GM12874 (cell line): ENCODE measurements around the gene ATP7B.

ENCODE experiments used
- TF ChIP-seq, protein P1 (sequence below): IDR thresholded peaks from 2 replicates; pipeline ENCODE4 v1.5.1; 2011; ENCODE audit warnings: low read depth, mild to moderate bottlenecking, control low read depth, low read length, moderate library complexity; ENCODE audit not compliant: insufficient read depth

Gene ATP7B

DNA sequence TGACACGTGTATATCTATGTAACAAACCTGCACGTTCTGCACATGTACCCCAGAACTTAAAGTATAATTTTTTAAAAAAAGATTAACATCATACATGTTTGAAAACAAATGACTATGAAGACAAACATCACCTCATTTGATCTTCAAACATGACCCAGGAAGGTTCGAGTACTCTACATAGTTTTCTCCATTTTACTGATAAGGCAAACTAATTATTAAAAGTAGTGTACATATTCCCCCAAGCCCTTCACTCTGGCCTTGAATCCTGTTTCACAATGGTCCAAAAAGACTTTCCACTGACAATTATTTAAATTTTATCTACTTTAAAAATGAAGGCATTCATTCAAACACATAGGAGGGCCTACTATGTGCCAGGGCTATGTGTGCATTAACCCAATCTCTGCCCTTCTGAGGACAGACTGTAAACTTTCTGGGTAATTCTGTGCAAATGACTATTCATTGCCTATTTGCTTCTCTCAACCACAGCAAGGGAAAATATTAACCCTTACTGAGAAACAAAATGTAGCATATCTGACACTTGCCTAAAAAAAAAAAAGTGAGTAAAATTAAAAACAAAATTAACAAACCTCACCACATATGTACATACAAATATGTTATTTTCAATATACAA is 22.1 kb downstream of the ATP7B start:
- TF ChIP-seq, protein P1, sequence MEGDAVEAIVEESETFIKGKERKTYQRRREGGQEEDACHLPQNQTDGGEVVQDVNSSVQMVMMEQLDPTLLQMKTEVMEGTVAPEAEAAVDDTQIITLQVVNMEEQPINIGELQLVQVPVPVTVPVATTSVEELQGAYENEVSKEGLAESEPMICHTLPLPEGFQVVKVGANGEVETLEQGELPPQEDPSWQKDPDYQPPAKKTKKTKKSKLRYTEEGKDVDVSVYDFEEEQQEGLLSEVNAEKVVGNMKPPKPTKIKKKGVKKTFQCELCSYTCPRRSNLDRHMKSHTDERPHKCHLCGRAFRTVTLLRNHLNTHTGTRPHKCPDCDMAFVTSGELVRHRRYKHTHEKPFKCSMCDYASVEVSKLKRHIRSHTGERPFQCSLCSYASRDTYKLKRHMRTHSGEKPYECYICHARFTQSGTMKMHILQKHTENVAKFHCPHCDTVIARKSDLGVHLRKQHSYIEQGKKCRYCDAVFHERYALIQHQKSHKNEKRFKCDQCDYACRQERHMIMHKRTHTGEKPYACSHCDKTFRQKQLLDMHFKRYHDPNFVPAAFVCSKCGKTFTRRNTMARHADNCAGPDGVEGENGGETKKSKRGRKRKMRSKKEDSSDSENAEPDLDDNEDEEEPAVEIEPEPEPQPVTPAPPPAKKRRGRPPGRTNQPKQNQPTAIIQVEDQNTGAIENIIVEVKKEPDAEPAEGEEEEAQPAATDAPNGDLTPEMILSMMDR = no peak

DNA sequence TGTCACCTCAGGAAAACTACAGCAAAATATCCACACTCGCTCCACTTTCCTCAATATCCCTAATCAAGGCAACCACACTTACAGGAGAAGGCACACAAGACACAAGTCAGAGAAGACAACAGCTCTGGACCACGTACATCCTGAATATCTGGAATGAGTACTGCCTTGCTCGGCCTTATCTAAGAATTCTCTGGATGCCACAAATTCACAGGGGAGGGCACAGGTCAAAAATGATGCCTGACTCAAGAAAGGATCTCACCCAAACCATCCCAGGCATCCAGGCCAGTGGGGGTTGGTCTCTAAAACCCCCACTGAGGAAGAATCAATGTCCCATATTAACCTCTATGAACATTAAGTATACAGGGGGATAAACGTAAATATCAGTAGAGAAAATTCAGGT is 29.9 kb downstream of the ATP7B start:
- TF ChIP-seq, protein P1 = no peak

DNA sequence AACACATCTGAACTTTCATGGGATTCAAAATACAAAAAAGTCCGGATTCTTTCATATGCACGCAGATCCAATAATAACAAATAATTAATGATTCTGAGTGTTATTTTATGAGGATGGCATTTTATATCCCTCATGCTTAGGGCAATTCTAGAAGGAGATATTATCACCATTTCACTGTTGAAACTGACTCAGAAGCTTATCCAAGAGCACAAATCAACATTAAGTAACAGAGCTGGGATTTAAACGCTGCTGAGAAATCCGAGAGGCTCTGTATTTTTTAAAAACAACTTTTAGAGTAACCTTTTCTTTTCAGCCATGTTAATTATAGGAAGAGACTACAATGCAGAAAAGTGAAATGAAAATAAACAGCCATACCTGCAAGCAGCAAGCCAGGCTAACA is 30.3 kb downstream of the ATP7B start:
- TF ChIP-seq, protein P1 = no peak

DNA sequence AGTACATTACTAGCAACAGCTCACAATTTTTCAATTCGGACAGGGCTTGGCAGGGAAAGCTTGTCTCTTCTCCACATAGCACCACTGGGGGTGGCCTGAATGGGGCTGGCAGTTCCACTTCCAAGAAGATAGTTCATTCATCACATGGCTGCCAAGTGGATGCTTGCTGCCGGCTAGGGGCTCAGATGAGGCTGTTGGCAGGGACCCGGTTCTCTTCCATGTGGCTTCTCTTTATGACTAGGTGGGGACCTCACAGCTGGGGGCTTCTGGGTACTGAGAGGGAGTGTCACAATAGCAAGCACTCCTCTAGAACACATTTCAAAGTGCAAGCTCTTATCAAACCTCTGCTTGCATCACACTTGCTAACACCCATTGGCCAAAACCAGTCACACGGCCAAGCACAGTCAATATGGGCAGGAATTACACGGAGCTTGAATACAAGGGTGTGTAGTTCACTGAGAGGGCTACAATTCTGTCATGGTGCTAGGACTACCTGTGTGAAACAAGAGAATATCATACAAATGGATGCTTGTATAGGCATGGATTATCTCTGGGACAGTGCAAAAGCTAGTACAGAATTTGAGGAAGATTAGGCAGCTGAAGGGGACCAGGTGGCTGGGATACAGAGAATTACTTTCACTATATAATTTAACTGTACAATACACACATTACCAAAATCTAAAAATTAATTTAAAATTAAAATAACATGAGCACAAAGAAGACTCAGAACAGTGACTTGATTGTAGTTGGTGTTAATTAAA is 32.3 kb downstream of the ATP7B start:
- TF ChIP-seq, protein P1 = no peak

DNA sequence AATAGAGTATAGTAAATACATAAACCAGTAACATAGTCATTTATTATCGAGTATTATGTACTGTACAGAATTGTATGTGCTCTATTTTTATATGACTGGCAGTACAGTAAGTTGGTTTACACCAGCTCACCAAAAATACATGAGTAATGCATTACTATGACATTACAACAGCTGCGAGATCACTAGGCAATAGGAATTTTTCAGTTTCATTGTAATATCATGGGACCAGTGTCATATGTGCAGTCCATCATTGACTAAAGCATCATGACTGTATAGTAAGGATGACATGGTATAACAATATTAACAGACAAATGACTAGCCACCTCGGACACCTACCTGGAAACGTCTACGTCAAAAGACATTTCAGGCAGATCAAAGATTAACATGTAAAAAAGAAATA is 33.6 kb downstream of the ATP7B start:
- TF ChIP-seq, protein P1 = no peak

DNA sequence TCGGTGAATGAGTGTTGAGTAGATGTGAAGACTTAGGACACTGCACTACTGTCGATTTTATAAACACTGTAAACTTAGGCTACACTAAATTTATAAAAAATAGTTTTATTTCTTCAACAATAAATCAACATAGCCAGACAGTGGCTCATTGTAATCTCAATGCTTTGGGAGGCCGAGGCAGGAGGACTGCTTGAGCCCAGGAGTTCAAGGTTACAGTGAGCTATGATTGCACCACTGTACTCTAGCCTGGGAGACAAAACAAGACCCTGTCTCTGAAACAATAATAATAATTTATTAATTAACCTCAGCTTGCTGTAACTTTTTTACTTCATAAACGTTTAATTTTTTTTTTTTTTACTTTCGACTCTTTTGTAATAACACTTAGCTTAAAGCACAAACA is 34.4 kb downstream of the ATP7B start:
- TF ChIP-seq, protein P1 = no peak

DNA sequence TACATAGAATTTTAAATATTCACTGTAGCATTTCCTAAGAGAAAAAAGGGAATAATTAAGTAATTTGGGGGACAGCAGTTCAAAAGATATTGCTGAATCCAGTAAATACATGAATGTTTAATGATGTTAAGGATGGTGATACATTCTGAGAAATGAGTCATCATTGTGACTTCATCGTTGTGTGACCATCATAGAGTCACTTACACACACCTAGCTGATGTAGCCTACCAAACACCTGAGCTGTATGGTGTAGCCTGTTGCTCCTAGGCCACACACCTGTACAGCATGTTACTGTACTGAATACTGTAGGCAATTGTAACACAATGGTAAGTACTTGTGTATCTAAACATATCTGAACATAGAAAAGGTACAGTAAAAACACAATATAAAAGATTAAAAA is 34.8 kb downstream of the ATP7B start:
- TF ChIP-seq, protein P1 = no peak
